T-cell (primary cell): ENCODE data around the gene NUP37. TPM values are rescaled to one million over a fixed set of nuclear protein-coding genes. Genes with fewer than 3 reads are reported as not detected.

ENCODE experiments used
- ATAC-seq, 4 experiments: fragments of 200-7000 bp in 3 of 4; fragments of 150-1000 bp in 1 of 4; cut with Tn5 transposase; replicated peaks in 1 of 4; 1 replicate in 3 of 4; 2 replicates in 1 of 4; pipeline ENCODE4 v1.10.0; 2021; ENCODE audit warnings: moderate library complexity in 3 of 4, mild to moderate bottlenecking in 2 of 4, moderate number of reproducible peaks in 1 of 4
- CTCF ChIA-PET, 2 donors: fragments of 300-600 bp; sonication (Branson Sonifier 250); formaldehyde crosslinking; loops; one replicate each; lab custom pipeline; 2022; ENCODE audit warnings: antibody characterized with exemption in 2 of 2; lab: Charles Lee
- POLR2A ChIA-PET, 2 donors: fragments of 300-600 bp; sonication (Branson Sonifier 250); formaldehyde crosslinking; loops; one replicate each; lab custom pipeline; 2022; ENCODE audit warnings: antibody characterized with exemption in 2 of 2; lab: Charles Lee
- DNase-seq, 35 experiments: peaks; one replicate each; pipeline versions ENCODE4 v3.0.0 to v3.0.0-alpha.2; 2013 to 2023
- H3K27ac ChIP-seq: one replicate; pipeline ENCODE4 v1.5.1; 2013; ENCODE audit warnings: low read length
- H3K27me3 ChIP-seq, 2 experiments: replicated peaks in 1 of 2; 1 replicate in 1 of 2; 2 replicates in 1 of 2; pipeline versions ENCODE4 v1.6.1 to v1.7.0; 2013; ENCODE audit warnings: low read length in 1 of 2, mixed read lengths in 1 of 2; ENCODE audit not compliant: control insufficient read depth in 2 of 2, insufficient read depth in 2 of 2; ENCODE audit errors: extremely low read depth in 1 of 2
- H3K36me3 ChIP-seq, 2 donors: 1 replicate in 1 of 2; 2 replicates in 1 of 2; pipeline versions ENCODE4 v1.6.1 to v1.7.0; 2013; ENCODE audit warnings: low read length in 1 of 2; ENCODE audit not compliant: control insufficient read depth in 2 of 2, insufficient read depth in 1 of 2; ENCODE audit errors: extremely low read depth in 1 of 2
- H3K4me1 ChIP-seq, 2 experiments: 1 replicate in 1 of 2; 2 replicates in 1 of 2; pipeline versions ENCODE4 v1.6.1 to v1.7.0; 2013; ENCODE audit warnings: low read length in 2 of 2, mixed read lengths in 1 of 2; ENCODE audit not compliant: insufficient read depth in 2 of 2, control insufficient read depth in 1 of 2; ENCODE audit errors: extremely low read depth in 1 of 2
- H3K4me3 ChIP-seq, 2 donors: 1 replicate in 1 of 2; 2 replicates in 1 of 2; pipeline versions ENCODE4 v1.5.1 to v1.7.0; 2013; ENCODE audit warnings: mild to moderate bottlenecking in 2 of 2, low read length in 1 of 2, moderate library complexity in 1 of 2; ENCODE audit not compliant: control insufficient read depth in 1 of 2; ENCODE audit errors: extremely low read depth in 1 of 2
- H3K9me3 ChIP-seq: 2 replicates; pipeline ENCODE4 v1.7.0; 2013
- H3K27ac Mint-ChIP-seq, 2 donors: one replicate each; pipeline ENCODE4 v1.8.0; 2020 to 2021; ENCODE audit warnings: mild to moderate bottlenecking in 2 of 2, mixed read lengths in 2 of 2
- H3K27me3 Mint-ChIP-seq, 2 donors: one replicate each; pipeline ENCODE4 v1.8.0; 2021 to 2022; ENCODE audit warnings: mixed read lengths in 2 of 2
- H3K36me3 Mint-ChIP-seq: one replicate; pipeline ENCODE4 v1.8.0; 2021; ENCODE audit warnings: mixed read lengths
- H3K4me1 Mint-ChIP-seq, 3 donors: one replicate each; pipeline ENCODE4 v1.8.0; 2020 to 2022; ENCODE audit warnings: mixed read lengths in 3 of 3, mild to moderate bottlenecking in 1 of 3
- H3K4me3 Mint-ChIP-seq, 3 donors: one replicate each; pipeline ENCODE4 v1.8.0; 2020 to 2022; ENCODE audit warnings: mild to moderate bottlenecking in 3 of 3, mixed read lengths in 3 of 3, moderate library complexity in 3 of 3
- H3K9me3 Mint-ChIP-seq, 3 donors: one replicate each; pipeline ENCODE4 v1.8.0; 2020 to 2022; ENCODE audit warnings: mixed read lengths in 3 of 3
- WGBS: methylation state at CpG from one replicate; pipeline ENCODE4 v1.1.5; 2013; ENCODE audit warnings: missing lambda C conversion rate; ENCODE audit not compliant: insufficient coverage; 5-methylcytosine and 5-hydroxymethylcytosine counted together
- total RNA-seq, 35 experiments: library from RNA in 6 of 35; stranded (reverse) in 6 of 35; fragments of 120-200 nt in 1 of 35; gene quantifications; one replicate each; pipeline versions ENCODE4 v1.2.1 to v1.2.4 and lab custom pipeline; 2013 to 2026

NUP37 gene
- total RNA-seq, 5 donors from 2014 or later (not counting 1 experiment from before 2014, with no cell fraction given) = 11.1 to 21.1 (median 18.6) TPM

DNA sequence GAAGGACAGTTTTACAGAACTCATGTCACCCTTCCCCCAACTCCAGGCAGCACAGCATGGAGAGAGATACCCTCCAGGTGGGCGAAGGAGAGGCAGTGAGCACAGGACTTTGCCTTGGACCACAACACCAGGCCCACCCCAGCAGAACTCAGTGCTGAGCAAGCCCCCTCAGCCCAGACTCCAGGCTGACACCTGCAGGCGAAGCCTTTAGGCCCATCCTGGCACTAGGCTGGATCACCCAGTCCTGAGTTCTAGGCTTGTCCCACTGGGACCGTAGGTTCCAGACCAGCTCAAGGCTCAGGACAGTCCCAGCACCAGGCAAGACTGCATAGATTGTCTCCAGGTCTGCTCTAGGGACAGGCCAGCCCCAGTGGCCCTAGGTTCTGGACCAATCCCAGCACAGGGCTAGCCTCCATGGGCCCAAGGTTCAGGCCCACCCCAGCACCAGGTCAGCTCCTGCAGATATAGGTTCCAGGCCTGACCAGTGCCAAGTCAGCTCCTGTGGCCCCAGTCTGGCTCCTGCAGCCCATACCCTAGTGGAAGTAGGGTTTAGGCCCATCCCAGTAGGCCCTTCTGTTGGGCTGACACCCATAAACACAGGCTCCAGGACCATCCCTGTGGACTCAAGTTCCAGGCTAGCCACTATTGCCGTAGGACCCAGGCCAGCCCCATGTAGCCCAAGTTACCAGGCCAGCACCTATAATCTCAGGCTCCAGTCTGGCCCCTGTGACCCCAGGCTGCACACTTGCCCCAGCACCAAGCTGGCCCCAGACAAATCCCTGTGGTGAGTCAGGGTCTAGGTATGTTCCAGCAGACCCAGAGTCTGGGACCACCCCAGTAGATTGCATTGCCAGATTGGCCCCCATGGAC is 67.5 kb downstream of the NUP37 start:
- ChIA-PET CTCF (no interaction called here), POLR2A (no interaction called here)
- no peaks in the 10 kb centered on the region for H3K9me3 Mint-ChIP-seq
- Histone ChIP-seq H3K4me1 (peaks cover 0 to 7% of the 10 kb centered on the region in 2 experiments), H3K9me3 (no peaks in the 10 kb centered on the region), H3K27me3 (no peaks in the 10 kb centered on the region), H3K36me3 (peaks cover 11 to 55% of the 10 kb centered on the region in 2 donors), H3K4me3 (no peak overlapping the region), H3K27ac (no peak overlapping the region)
- 98% methylated on average over 3 of the region's 4 CpGs for WGBS
- no peak overlapping the region for H3K27ac Mint-ChIP-seq
- no peak overlapping the region for H3K4me3 Mint-ChIP-seq
- peaks cover 60% of the 10 kb centered on the region for H3K36me3 Mint-ChIP-seq
- no peaks in the 10 kb centered on the region for H3K27me3 Mint-ChIP-seq
- ATAC-seq = no peak
- no peak for DNase-seq
- H3K4me1 Mint-ChIP-seq = peaks cover 42 to 48% (median 47%) of the 10 kb centered on the region in 3 donors

DNA sequence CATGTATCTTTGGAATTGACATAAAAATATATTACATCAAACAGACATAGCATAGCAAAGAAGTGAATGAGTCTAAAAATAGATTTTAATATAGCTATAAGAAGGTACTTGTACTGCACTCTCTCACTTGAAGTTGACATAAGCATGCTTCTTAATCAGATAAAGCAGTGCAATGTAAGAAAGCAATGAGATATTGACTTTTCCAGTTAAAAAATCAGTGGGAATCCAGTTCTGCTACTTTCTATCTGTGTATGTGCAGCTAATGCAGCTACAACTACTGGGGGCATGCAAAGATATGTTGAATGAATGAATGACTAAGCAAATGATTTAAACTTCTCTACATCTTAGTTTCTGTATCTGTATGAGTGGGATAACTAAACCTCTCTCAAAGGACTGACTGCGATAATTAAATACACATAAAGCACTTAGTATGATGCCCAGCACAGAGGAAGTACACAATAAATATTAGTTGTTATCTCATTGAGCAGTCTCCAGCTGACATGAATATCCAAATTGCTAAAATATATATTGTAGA is 68.4 kb downstream of the NUP37 start:
- Mint-ChIP-seq H3K9me3 (no peaks in the 10 kb centered on the region), H3K27ac (no peak overlapping the region), H3K4me3 (no peak overlapping the region), H3K27me3 (no peaks in the 10 kb centered on the region), H3K36me3 (peaks cover 52% of the 10 kb centered on the region), H3K4me1 (peaks cover 35 to 39% (median 38%) of the 10 kb centered on the region in 3 donors)
- no peaks in the 10 kb centered on the region for H3K27me3 ChIP-seq
- peaks cover 11 to 48% of the 10 kb centered on the region in 2 donors for H3K36me3 ChIP-seq
- ChIA-PET CTCF (no interaction called here), POLR2A (no interaction called here)
- H3K4me1 ChIP-seq = peaks cover 0 to 7% of the 10 kb centered on the region in 2 experiments
- H3K4me3 ChIP-seq = no peak overlapping the region
- no peaks in the 10 kb centered on the region for H3K9me3 ChIP-seq
- WGBS = no CpG with 5 or more reads among the region's 1 CpG
- H3K27ac ChIP-seq = no peak overlapping the region
- DNase-seq (no peak), ATAC-seq (no peak)

DNA sequence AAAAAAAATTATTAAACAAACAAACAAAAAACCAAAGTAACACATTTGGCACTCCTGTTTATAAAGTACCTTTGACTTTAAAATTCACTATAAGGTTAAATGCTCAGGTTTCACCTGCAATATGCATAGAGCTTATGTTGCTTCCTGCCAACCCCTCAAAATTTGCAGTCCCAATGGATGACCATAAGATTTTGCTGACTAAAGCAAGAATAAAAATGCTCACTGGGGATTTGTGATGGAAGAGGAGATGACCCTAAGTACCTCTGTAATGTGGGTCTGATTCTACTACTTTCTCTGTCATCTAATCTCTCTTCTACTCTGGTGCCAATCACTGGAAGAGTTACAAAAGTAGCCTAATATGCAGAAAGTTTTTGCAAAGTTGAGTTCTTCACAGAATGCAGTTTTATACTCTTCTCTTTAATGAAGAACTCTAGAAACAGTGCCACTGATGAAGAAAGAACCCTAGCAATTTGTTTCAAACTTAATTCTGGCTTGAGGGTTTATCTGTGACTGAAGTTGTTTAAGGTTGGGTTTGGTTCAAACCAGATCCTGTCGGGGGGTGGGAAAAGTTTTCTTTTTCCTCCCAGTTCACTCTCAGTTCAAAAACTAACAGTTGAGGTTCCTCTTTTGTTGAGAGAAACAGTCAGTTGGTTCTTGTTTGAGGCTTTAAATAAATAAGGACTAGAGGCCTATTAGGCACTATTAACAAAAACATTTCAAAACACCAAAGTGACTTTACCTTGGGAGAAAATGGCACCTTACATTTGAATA is 69.1 kb downstream of the NUP37 start:
- no peaks in the 10 kb centered on the region for H3K27me3 Mint-ChIP-seq
- WGBS = no CpG with 5 or more reads among the region's 1 CpG
- Histone ChIP-seq H3K27me3 (no peaks in the 10 kb centered on the region), H3K27ac (no peak overlapping the region), H3K36me3 (peaks cover 11 to 47% of the 10 kb centered on the region in 2 donors), H3K4me1 (peaks cover 0 to 7% of the 10 kb centered on the region in 2 experiments), H3K9me3 (no peaks in the 10 kb centered on the region), H3K4me3 (no peak overlapping the region)
- no peaks in the 10 kb centered on the region for H3K9me3 Mint-ChIP-seq
- H3K4me1 Mint-ChIP-seq = peaks cover 31 to 34% (median 31%) of the 10 kb centered on the region in 3 donors
- H3K4me3 Mint-ChIP-seq = no peak overlapping the region
- DNase-seq = no peak
- H3K36me3 Mint-ChIP-seq = peaks cover 47% of the 10 kb centered on the region
- peak overlapping the region in 1 of 2 donors; percentile 31 for H3K27ac Mint-ChIP-seq
- ChIA-PET CTCF (no interaction called here), POLR2A (no interaction called here)
- no peak for ATAC-seq

DNA sequence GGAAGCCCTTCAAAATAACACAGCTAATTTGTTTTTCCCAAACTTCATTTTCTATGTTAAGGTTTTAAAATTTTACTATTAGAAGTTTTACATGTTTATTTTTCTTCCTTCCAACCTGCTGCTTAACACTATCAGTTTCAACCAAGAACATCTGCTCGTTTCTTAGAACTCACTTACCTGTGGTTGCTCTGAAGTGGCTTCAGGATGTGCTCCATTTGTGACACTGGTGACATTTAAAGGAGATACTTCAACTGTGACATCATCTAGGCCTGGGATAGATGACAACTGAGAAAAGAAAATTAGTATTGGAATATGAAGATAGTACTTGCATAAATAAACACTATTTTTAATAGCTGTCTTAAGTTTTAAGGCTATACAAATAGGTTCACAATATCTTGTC is 76.0 kb downstream of the NUP37 start:
- peak overlapping the region; percentile 74 to 75 for H3K27ac Mint-ChIP-seq
- Histone ChIP-seq H3K27me3 (no peaks in the 10 kb centered on the region), H3K27ac (no peak overlapping the region), H3K4me3 (no peak overlapping the region), H3K36me3 (peaks cover 0 to 47% of the 10 kb centered on the region in 2 donors), H3K4me1 (peaks cover 5 to 11% of the 10 kb centered on the region in 2 experiments), H3K9me3 (no peaks in the 10 kb centered on the region)
- CTCF ChIA-PET = no interaction called here
- POLR2A ChIA-PET = interaction anchor here in 1 of 2 donors (0.6 kb wide), 1 partner anchor 765 kb away, joined by 4 read pairs; no protein-coding TSS in a partner anchor
- peaks cover 24% of the 10 kb centered on the region for H3K36me3 Mint-ChIP-seq
- peak; percentile 79 to 99 (median 90) for ATAC-seq
- WGBS = no CpG with 5 or more reads among the region's 1 CpG
- H3K9me3 Mint-ChIP-seq = no peaks in the 10 kb centered on the region
- DNase-seq = peak in 7 of 35 experiments; percentile 9 to 49 (median 24)
- H3K4me1 Mint-ChIP-seq = peaks cover 14 to 21% (median 15%) of the 10 kb centered on the region in 3 donors
- H3K27me3 Mint-ChIP-seq = no peaks in the 10 kb centered on the region
- peak overlapping the region in 1 of 3 donors; percentile 24 for H3K4me3 Mint-ChIP-seq

DNA sequence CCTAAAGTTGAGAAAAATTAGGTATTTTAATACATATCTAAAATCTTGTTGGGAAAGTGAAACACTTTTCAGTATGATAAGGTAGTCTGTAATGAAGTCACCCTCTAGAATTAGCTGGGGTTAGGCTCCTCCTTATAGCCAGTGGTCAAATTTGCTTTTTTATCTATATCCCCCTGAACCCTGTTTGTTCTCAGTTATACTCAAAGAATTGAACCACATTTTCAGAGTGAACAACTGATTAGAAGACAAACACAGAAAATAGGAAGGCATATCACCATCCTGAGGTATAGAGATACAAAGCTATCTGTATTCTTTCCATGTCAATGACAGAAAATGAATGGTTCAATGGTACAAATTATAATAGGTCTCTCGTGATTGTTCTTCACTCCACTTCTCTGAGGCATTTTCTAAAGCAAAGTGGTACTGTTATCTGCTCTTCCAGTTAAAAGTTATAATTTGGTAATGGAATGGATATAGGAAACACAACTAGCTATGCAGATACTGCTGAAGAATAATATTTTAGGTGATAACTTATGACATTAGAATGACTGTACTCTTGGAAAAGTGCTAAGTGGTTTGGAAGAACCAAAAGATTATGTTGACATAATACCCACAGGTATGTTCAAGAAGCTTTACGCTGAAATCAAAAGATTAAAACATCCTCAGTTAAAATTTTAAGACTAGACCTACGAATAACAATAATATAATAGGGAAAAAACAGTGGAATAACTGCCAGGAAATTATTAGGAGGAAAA is 85.7 kb downstream of the NUP37 start:
- no peak overlapping the region for H3K27ac ChIP-seq
- no peak for DNase-seq
- no peak overlapping the region for H3K4me3 ChIP-seq
- H3K9me3 ChIP-seq = no peaks in the 10 kb centered on the region
- CTCF ChIA-PET = interaction anchor here in 1 of 2 donors (0.6 kb wide), 1 partner anchor 64 kb away, joined by 5 read pairs; no protein-coding TSS in a partner anchor
- Mint-ChIP-seq H3K9me3 (no peaks in the 10 kb centered on the region), H3K4me1 (peaks cover 0 to 4% (median 2%) of the 10 kb centered on the region in 3 donors), H3K27me3 (no peaks in the 10 kb centered on the region), H3K27ac (no peak overlapping the region), H3K36me3 (peaks cover 66% of the 10 kb centered on the region), H3K4me3 (no peak overlapping the region)
- WGBS = 100% methylated on average over 1 of the region's 3 CpGs
- no peak for ATAC-seq
- POLR2A ChIA-PET = interaction anchor here in 1 of 2 donors (0.6 kb wide), 2 partner anchors 23 to 25 kb away, joined by 3 read pairs; no protein-coding TSS in a partner anchor
- no peaks in the 10 kb centered on the region for H3K27me3 ChIP-seq
- H3K4me1 ChIP-seq = no peaks in the 10 kb centered on the region
- peaks cover 0 to 53% of the 10 kb centered on the region in 2 donors for H3K36me3 ChIP-seq
